ENCODE data around the gene BCLAF1. TPM values are rescaled to one million over a fixed set of nuclear protein-coding genes. Genes with fewer than 3 reads are reported as not detected.

BCLAF1 gene
- total and polyA plus RNA-seq, 9 of the 15 experiments (the other 6 are each of a cell fraction or from before 2014, with no cell fraction given), result 65.4 to 286 (median 165) TPM

DNA sequence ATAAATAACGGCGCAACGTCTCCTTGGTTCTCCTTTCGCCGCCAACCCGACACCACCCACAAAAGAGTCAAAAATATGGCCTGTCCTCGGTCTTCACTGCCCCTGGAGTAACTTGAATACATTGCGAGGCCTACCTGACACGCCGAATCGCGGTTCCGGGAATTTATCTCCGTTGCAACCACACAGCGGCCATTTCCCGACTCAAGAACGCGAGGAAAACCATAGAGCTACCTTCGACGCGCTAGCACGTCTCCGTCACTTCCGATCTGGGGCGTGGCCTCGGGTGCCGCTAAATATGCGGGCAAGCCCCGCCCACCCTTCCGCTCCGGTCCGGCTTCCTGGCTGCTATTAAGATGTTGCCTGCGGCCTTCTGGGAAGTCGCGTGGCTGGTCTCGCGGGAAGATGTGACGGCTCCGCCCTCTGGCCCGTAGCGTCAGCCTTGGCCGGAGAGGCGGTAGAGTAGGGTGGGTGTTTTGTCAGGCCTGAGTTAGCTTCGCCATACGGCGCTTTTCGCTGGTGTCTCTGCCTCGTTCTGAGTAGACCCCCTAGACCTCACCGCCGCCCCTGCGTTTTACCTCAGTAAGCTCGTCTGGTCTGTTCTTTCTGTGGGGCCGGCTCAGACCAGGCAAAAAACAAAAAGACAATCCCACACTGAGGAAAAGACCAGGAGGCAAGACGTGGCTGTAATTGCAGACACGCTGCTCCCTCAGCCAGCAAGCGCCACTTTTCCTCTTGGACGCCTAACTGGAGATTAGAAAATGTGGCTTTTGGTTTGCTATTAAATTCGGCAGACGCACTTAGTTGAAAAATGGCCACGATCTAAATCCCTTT lies at the start of gene BCLAF1 (continued):
- TF ChIP-seq, protein P1, sequence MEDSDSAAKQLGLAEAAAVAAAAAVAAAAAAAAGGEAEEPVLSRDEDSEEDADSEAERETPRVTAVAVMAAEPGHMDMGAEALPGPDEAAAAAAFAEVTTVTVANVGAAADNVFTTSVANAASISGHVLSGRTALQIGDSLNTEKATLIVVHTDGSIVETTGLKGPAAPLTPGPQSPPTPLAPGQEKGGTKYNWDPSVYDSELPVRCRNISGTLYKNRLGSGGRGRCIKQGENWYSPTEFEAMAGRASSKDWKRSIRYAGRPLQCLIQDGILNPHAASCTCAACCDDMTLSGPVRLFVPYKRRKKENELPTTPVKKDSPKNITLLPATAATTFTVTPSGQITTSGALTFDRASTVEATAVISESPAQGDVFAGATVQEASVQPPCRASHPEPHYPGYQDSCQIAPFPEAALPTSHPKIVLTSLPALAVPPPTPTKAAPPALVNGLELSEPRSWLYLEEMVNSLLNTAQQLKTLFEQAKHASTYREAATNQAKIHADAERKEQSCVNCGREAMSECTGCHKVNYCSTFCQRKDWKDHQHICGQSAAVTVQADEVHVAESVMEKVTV (CRISPR knock-in tag; IDR thresholded peaks at IDR 0.05), result peak; percentile 32; the same call in 1 of the 2 replicates
- TF ChIP-seq MTF1 (CRISPR knock-in tag; IDR thresholded peaks at IDR 0.05; ENCODE audit: borderline replicate concordance) (0 out of 2 replicates have a peak, but pooled peaks have one; percentile 63), CBFB (CRISPR knock-in tag; IDR thresholded peaks at IDR 0.05) (no peak), ZZZ3 (IDR thresholded peaks at IDR 0.05) (no peak), ZNF507 (tag; conservative IDR thresholded peaks at IDR 0.05) (no peak), ZNF282 (CRISPR knock-in tag; IDR thresholded peaks at IDR 0.05) (no peak), FOXP1 (CRISPR knock-in tag; IDR thresholded peaks at IDR 0.05) (peak; percentile 93), HDGF (IDR thresholded peaks at IDR 0.05) (no peak), HCFC1 (IDR thresholded peaks at IDR 0.05; ENCODE audit: low read depth, low read length) (peak; percentile 53; the same call in 1 of the 2 replicates), PTTG1 (tag; IDR thresholded peaks at IDR 0.05; ENCODE audit: low read depth) (0 out of 2 replicates have a peak, but pooled peaks have one; percentile 21)
- TF ChIP-seq, protein P2, sequence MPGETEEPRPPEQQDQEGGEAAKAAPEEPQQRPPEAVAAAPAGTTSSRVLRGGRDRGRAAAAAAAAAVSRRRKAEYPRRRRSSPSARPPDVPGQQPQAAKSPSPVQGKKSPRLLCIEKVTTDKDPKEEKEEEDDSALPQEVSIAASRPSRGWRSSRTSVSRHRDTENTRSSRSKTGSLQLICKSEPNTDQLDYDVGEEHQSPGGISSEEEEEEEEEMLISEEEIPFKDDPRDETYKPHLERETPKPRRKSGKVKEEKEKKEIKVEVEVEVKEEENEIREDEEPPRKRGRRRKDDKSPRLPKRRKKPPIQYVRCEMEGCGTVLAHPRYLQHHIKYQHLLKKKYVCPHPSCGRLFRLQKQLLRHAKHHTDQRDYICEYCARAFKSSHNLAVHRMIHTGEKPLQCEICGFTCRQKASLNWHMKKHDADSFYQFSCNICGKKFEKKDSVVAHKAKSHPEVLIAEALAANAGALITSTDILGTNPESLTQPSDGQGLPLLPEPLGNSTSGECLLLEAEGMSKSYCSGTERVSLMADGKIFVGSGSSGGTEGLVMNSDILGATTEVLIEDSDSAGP (CRISPR knock-in tag; IDR thresholded peaks at IDR 0.05), result 0 out of 2 replicates have a peak, but pooled peaks have one; percentile 35
- TF ChIP-seq, protein P3, sequence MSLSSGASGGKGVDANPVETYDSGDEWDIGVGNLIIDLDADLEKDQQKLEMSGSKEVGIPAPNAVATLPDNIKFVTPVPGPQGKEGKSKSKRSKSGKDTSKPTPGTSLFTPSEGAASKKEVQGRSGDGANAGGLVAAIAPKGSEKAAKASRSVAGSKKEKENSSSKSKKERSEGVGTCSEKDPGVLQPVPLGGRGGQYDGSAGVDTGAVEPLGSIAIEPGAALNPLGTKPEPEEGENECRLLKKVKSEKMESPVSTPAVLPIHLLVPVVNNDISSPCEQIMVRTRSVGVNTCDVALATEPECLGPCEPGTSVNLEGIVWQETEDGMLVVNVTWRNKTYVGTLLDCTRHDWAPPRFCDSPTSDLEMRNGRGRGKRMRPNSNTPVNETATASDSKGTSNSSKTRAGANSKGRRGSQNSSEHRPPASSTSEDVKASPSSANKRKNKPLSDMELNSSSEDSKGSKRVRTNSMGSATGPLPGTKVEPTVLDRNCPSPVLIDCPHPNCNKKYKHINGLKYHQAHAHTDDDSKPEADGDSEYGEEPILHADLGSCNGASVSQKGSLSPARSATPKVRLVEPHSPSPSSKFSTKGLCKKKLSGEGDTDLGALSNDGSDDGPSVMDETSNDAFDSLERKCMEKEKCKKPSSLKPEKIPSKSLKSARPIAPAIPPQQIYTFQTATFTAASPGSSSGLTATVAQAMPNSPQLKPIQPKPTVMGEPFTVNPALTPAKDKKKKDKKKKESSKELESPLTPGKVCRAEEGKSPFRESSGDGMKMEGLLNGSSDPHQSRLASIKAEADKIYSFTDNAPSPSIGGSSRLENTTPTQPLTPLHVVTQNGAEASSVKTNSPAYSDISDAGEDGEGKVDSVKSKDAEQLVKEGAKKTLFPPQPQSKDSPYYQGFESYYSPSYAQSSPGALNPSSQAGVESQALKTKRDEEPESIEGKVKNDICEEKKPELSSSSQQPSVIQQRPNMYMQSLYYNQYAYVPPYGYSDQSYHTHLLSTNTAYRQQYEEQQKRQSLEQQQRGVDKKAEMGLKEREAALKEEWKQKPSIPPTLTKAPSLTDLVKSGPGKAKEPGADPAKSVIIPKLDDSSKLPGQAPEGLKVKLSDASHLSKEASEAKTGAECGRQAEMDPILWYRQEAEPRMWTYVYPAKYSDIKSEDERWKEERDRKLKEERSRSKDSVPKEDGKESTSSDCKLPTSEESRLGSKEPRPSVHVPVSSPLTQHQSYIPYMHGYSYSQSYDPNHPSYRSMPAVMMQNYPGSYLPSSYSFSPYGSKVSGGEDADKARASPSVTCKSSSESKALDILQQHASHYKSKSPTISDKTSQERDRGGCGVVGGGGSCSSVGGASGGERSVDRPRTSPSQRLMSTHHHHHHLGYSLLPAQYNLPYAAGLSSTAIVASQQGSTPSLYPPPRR (CRISPR knock-in tag; IDR thresholded peaks at IDR 0.05; ENCODE audit: borderline replicate concordance), result peak; percentile 88; the same call in 1 of the 2 replicates
- TF ChIP-seq, protein P4, sequence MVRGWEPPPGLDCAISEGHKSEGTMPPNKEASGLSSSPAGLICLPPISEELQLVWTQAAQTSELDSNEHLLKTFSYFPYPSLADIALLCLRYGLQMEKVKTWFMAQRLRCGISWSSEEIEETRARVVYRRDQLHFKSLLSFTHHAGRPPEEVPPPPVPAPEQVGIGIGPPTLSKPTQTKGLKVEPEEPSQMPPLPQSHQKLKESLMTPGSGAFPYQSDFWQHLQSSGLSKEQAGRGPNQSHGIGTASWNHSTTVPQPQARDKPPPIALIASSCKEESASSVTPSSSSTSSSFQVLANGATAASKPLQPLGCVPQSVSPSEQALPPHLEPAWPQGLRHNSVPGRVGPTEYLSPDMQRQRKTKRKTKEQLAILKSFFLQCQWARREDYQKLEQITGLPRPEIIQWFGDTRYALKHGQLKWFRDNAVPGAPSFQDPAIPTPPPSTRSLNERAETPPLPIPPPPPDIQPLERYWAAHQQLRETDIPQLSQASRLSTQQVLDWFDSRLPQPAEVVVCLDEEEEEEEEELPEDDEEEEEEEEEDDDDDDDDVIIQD (CRISPR knock-in tag; IDR thresholded peaks at IDR 0.05), result 0 out of 2 replicates have a peak, but pooled peaks have one; percentile 28
